ENCODE results near the gene PDAP1.

PDAP1 gene

GRCh38 chr7:99408379-99409191, at the start of gene PDAP1, which contains the start of gene BUD31:
Gene PDAP1, minus strand, starts transcription at chr7:99408597. Its CDS starts 49 bp downstream, at chr7:99408548.
Gene BUD31, plus strand, starts transcription at chr7:99408969. Its CDS starts 2,124 bp downstream, at chr7:99411093.
- no peak for TF ChIP-seq GATA3 (IDR thresholded peaks at IDR 0.05; ENCODE audit: low read depth, low read length)

GRCh38 chr7:99457650-99458493, 49.5 kb upstream of the PDAP1 start:
- no peak for TF ChIP-seq GATA2 (IDR thresholded peaks at IDR 0.05; ENCODE audit: low read depth, low read length)
- TF ChIP-seq GATA3 (IDR thresholded peaks at IDR 0.05; ENCODE audit: low read depth, low read length), result no peak

GRCh38 chr7:99457050-99457649, 48.8 kb upstream of the PDAP1 start:
- TF ChIP-seq GATA3 (IDR thresholded peaks at IDR 0.05; ENCODE audit: low read depth, low read length) (no peak), GATA2 (IDR thresholded peaks at IDR 0.05; ENCODE audit: low read depth, low read length) (no peak)

GRCh38 chr7:99456288-99456687, 47.9 kb upstream of the PDAP1 start:
- TF ChIP-seq GATA3 (IDR thresholded peaks at IDR 0.05; ENCODE audit: low read depth, low read length), result no peak
- no peak for TF ChIP-seq GATA2 (IDR thresholded peaks at IDR 0.05; ENCODE audit: low read depth, low read length)

- TF ChIP-seq GATA3 (IDR thresholded peaks at IDR 0.05; ENCODE audit: low read depth, low read length) (no peak), GATA2 (IDR thresholded peaks at IDR 0.05; ENCODE audit: low read depth, low read length) (no peak)
Measured at GRCh38 chr7:99455874-99456273, 47.5 kb upstream of the PDAP1 start.

- TF ChIP-seq GATA2 (IDR thresholded peaks at IDR 0.05; ENCODE audit: low read depth, low read length), result no peak
- no peak for TF ChIP-seq GATA3 (IDR thresholded peaks at IDR 0.05; ENCODE audit: low read depth, low read length)
Measured at GRCh38 chr7:99453105-99453504, 44.7 kb upstream of the PDAP1 start.

- TF ChIP-seq GATA3 (IDR thresholded peaks at IDR 0.05; ENCODE audit: low read depth, low read length), result no peak
- TF ChIP-seq GATA2 (IDR thresholded peaks at IDR 0.05; ENCODE audit: low read depth, low read length), result no peak
Measured at GRCh38 chr7:99452541-99452940, 44.1 kb upstream of the PDAP1 start.

- TF ChIP-seq GATA3 (IDR thresholded peaks at IDR 0.05; ENCODE audit: low read depth, low read length) (no peak), GATA2 (IDR thresholded peaks at IDR 0.05; ENCODE audit: low read depth, low read length) (no peak)
Measured at GRCh38 chr7:99451936-99452335, 43.5 kb upstream of the PDAP1 start.

- TF ChIP-seq GATA2 (IDR thresholded peaks at IDR 0.05; ENCODE audit: low read depth, low read length), result no peak
- no peak for TF ChIP-seq GATA3 (IDR thresholded peaks at IDR 0.05; ENCODE audit: low read depth, low read length)
Measured at GRCh38 chr7:99449326-99449725, 40.9 kb upstream of the PDAP1 start.

- TF ChIP-seq GATA3 (IDR thresholded peaks at IDR 0.05; ENCODE audit: low read depth, low read length) (no peak), GATA2 (IDR thresholded peaks at IDR 0.05; ENCODE audit: low read depth, low read length) (no peak)
Measured at GRCh38 chr7:99448855-99449254, 40.5 kb upstream of the PDAP1 start.

GRCh38 chr7:99447943-99448342, 39.5 kb upstream of the PDAP1 start:
- TF ChIP-seq GATA2 (IDR thresholded peaks at IDR 0.05; ENCODE audit: low read depth, low read length) (no peak), GATA3 (IDR thresholded peaks at IDR 0.05; ENCODE audit: low read depth, low read length) (no peak)

- no peak for TF ChIP-seq GATA2 (IDR thresholded peaks at IDR 0.05; ENCODE audit: low read depth, low read length)
- no peak for TF ChIP-seq GATA3 (IDR thresholded peaks at IDR 0.05; ENCODE audit: low read depth, low read length)
Measured at GRCh38 chr7:99446096-99446495, 37.7 kb upstream of the PDAP1 start.

- TF ChIP-seq GATA2 (IDR thresholded peaks at IDR 0.05; ENCODE audit: low read depth, low read length) (no peak), GATA3 (IDR thresholded peaks at IDR 0.05; ENCODE audit: low read depth, low read length) (no peak)
Measured at GRCh38 chr7:99440195-99440594, 31.8 kb upstream of the PDAP1 start.

All from SH-SY5Y (cell line).